ENCODE results near the gene STAC3. TPM values are rescaled to one million over a fixed set of nuclear protein-coding genes. Genes with fewer than 3 reads are reported as not detected.

Gene STAC3
- total RNA-seq, 6 experiments from 2014 or later = 0.21 to 1.1 (median 0.58) TPM

DNA sequence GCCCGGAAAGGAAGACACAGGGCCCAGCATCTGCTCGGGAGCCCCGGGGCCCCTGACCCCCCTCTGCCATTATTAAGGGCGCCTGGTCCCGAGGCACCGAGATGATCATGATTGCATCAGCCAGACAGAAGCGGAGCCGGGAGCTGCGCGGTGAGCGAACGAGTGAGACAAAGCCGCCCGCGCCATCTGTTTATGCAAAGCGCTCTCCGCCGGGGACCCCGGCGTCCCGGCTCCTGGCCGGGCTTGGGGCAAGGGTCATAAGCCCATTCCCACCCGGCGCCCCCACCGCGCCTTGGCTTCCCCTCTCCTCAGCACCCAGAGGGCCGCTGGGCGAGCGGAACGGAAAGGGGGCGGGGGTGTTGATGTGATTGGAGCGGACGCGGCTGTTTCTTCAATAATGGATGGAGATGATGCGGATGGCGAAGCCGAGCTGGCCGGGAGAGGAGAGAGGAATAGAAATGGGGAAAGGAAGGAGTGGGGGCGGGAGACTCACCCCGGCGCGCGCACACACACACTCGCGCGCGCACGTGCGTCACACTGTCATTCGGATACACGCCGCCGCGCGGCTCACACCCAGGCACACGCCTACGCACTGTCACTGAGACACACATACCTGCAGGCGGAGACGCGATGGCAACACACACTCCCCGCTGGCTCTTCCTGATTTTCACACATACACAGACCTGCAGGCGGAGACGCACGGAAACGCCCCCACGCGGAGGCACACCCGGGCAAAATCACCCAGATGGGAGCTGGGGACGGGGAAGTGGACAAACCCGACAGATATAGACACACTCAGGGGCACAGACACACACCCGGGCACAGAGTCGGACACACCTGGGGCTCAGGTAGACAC lies 10.7 kb downstream of the STAC3 start:
- peak overlapping the region; percentile 81 for H3K4me3 Mint-ChIP-seq
- peak overlapping the region; percentile 54 for H3K27ac Mint-ChIP-seq
- DNase-seq = peak; percentile 39
- H3K27me3 Mint-ChIP-seq (ENCODE audit: insufficient read depth) = peaks cover 23% of the 10 kb centered on the region
- H3K36me3 Mint-ChIP-seq (ENCODE audit: low read depth) = no peaks in the 10 kb centered on the region
- no peaks in the 10 kb centered on the region; the same call in 1 of the 2 replicates for H3K9me3 Mint-ChIP-seq
- H3K4me1 Mint-ChIP-seq (ENCODE audit: low read depth) = peaks cover 50% of the 10 kb centered on the region
- no peak for TF ChIP-seq CTCF (IDR thresholded peaks at IDR 0.05)

DNA sequence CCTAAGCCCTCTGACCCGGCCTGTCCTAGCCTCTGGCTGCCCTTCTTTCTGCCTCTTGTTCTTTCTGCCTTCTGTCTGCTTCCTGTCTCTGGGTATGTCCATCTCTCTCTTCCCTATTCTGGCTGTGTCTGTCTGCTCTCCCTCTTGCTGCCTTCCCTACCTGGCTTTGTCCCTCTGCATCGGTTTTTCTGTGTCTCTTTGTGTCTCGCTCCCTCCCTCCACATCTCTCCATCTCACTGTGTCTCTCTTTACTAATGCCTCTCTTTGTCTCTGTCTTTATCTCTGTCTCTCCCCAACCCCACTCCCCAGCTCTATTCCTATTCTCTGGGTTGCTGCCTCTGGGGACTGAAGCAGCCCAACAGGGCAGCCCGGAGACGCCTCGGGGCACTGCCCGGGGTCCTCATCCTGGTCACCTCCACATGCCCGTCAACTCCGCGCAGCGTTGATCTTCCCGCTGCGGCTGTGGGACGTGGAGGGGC lies 11.4 kb downstream of the STAC3 start:
- Mint-ChIP-seq H3K36me3 (ENCODE audit: low read depth) (peaks cover 2% of the 10 kb centered on the region), H3K27me3 (ENCODE audit: insufficient read depth) (peaks cover 22% of the 10 kb centered on the region)

DNA sequence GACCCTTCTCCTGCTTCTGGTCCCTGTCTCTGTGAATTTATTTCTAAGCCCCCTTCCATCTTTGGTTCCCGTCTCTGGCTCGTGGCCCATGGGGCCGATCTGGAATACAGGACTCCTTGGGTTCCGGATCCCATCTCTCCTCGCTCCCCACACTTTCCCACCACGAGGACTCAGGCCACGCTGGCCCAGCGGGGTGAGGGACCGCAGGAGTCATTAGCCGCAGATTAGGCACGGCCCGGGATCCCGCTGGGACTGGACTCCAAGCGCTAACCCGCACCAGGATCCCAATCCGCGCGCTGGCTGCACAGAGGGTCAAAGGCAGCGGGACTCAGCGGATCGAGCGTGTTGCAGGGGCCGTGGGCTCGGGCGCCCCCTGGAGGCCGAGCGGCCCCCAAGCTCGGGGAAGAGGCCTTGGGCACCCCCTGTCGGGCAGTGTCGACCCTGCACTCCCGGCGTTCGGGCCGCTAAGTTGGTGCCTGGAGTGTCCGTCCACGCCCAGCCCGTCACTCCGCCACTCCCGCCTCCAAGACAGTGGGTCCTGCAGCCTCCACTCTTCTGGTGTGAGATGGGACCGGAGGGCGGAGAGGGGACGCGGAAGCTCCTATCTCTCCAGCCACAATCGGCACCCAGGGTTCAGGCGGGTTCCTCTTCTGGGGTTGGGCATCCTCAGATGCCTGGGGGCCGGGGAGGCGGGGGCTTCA lies 12.0 kb downstream of the STAC3 start:
- peak overlapping the region; percentile 78 for H3K27ac Mint-ChIP-seq
- H3K27me3 Mint-ChIP-seq (ENCODE audit: insufficient read depth) = peaks cover 21% of the 10 kb centered on the region
- peaks cover 7% of the 10 kb centered on the region for H3K36me3 Mint-ChIP-seq (ENCODE audit: low read depth)
- peak; percentile 74 for DNase-seq
- no peaks in the 10 kb centered on the region; the same call in 1 of the 2 replicates for H3K9me3 Mint-ChIP-seq
- peak; percentile 100 for TF ChIP-seq CTCF (IDR thresholded peaks at IDR 0.05)
- H3K4me1 Mint-ChIP-seq (ENCODE audit: low read depth) = peaks cover 57% of the 10 kb centered on the region
- peak overlapping the region; percentile 95 for H3K4me3 Mint-ChIP-seq

More for the DNA sequence above, 11.4 kb downstream of the STAC3 start:
- peak overlapping the region; percentile 54 for H3K27ac Mint-ChIP-seq
- H3K4me1 Mint-ChIP-seq (ENCODE audit: low read depth) = peaks cover 50% of the 10 kb centered on the region
- DNase-seq = no peak
- TF ChIP-seq CTCF (IDR thresholded peaks at IDR 0.05) = no peak
- H3K4me3 Mint-ChIP-seq = peak overlapping the region; percentile 81
- H3K9me3 Mint-ChIP-seq = no peaks in the 10 kb centered on the region; the same call in 1 of the 2 replicates

- TF ChIP-seq CTCF (IDR thresholded peaks at IDR 0.05) = no peak
- Mint-ChIP-seq H3K27ac (peak overlapping the region; percentile 78), H3K4me3 (peak overlapping the region; percentile 95), H3K4me1 (ENCODE audit: low read depth) (peaks cover 58% of the 10 kb centered on the region), H3K27me3 (ENCODE audit: insufficient read depth) (peaks cover 20% of the 10 kb centered on the region), H3K36me3 (ENCODE audit: low read depth) (peaks cover 9% of the 10 kb centered on the region), H3K9me3 (no peaks in the 10 kb centered on the region; the same call in 1 of the 2 replicates)
- DNase-seq = no peak
Observed at GRCh38 chr12:57237932-57238853, 12.8 kb downstream of the STAC3 start.

GRCh38 chr12:57237596-57237931 lies 13.4 kb downstream of the STAC3 start:
- H3K27ac Mint-ChIP-seq = peak overlapping the region; percentile 52
- peaks cover 58% of the 10 kb centered on the region for H3K4me1 Mint-ChIP-seq (ENCODE audit: low read depth)
- no peak for TF ChIP-seq CTCF (IDR thresholded peaks at IDR 0.05)

More at GRCh38 chr12:57237596-57237931, 13.4 kb downstream of the STAC3 start:
- Mint-ChIP-seq H3K36me3 (ENCODE audit: low read depth) (peaks cover 14% of the 10 kb centered on the region), H3K27me3 (ENCODE audit: insufficient read depth) (peaks cover 20% of the 10 kb centered on the region), H3K4me3 (peak overlapping the region; percentile 21; the same call in 1 of the 2 replicates), H3K9me3 (no peaks in the 10 kb centered on the region; the same call in 1 of the 2 replicates)
- DNase-seq = no peak

Measured in HFFc6 (cell line).